ENCODE data around the gene SRRM1. TPM values are rescaled to one million over a fixed set of nuclear protein-coding genes. Genes with fewer than 3 reads are reported as not detected.

Gene SRRM1
- polyA plus RNA-seq, 1 donor (not counting 4 experiments of a cell fraction or from before 2014, with no cell fraction given): 56.1 TPM

DNA sequence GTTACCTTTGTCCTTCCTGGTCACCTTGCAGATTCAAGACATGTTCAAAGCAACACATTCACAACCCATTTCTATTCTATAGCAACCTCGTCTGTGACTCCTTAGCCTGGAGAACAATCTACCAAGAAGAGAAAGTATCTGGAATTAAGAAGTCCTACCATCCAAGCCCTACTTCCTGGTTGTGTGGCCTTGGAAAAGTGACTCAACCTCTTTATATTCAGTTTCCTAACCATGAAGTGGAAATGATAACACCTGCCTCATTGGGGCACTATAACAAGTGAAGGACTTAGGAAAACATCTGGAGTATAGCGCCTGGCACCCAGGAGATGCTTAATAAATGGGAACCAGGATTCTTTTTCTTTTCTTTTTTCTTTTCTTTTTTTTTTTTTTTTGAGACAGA, 36.5 kb upstream of the SRRM1 start:
- Histone ChIP-seq H3K4me2 (ENCODE audit: control insufficient read depth, extremely low read depth, insufficient read depth, low read depth, low read length) (no peak overlapping the region), H3K9me3 (ENCODE audit: control insufficient read depth, low read depth, low read length) (no peaks in the 10 kb centered on the region), H3K27me3 (ENCODE audit: control insufficient read depth, extremely low read depth, insufficient read depth, low read length) (peaks cover 9% of the 10 kb centered on the region), H3K36me3 (ENCODE audit: control insufficient read depth in 2 of 2, extremely low read depth in 1 of 2, insufficient read depth in 2 of 2, low read length in 2 of 2) (no peaks in the 10 kb centered on the region), H3K9me1 (ENCODE audit: control insufficient read depth, extremely low read depth, insufficient read depth, low read length) (no peaks in the 10 kb centered on the region), H3K27ac (ENCODE audit: control insufficient read depth, insufficient read depth, low read length) (no peak overlapping the region), H3K4me3 (ENCODE audit: control insufficient read depth in 2 of 3, extremely low read depth in 1 of 3, insufficient read depth in 2 of 3, low read depth in 1 of 3, low read length in 3 of 3) (no peak overlapping the region), H2AFZ (ENCODE audit: control insufficient read depth, low read length) (no peak overlapping the region), H3K79me2 (ENCODE audit: control insufficient read depth, insufficient read depth, low read length) (no peaks in the 10 kb centered on the region), H3K9ac (ENCODE audit: control insufficient read depth, extremely low read depth, insufficient read depth, low read length) (no peak overlapping the region), H3K4me1 (ENCODE audit: control insufficient read depth, extremely low read depth, insufficient read depth, low read length) (no peaks in the 10 kb centered on the region), H4K20me1 (ENCODE audit: control insufficient read depth, extremely low read depth, insufficient read depth, low read length) (no peaks in the 10 kb centered on the region)
- DNase-seq (ENCODE audit: low read depth, low spot score): no peak
- dilution Hi-C loops (cut with MboI; ENCODE audit: extremely low pct_ligation_motif_present, low sequenced_read_pairs): no loop called here
- no peak for TF ChIP-seq EZH2 (IDR thresholded peaks at IDR 0.05; ENCODE audit: low read length)
- TF ChIP-seq, protein P1, sequence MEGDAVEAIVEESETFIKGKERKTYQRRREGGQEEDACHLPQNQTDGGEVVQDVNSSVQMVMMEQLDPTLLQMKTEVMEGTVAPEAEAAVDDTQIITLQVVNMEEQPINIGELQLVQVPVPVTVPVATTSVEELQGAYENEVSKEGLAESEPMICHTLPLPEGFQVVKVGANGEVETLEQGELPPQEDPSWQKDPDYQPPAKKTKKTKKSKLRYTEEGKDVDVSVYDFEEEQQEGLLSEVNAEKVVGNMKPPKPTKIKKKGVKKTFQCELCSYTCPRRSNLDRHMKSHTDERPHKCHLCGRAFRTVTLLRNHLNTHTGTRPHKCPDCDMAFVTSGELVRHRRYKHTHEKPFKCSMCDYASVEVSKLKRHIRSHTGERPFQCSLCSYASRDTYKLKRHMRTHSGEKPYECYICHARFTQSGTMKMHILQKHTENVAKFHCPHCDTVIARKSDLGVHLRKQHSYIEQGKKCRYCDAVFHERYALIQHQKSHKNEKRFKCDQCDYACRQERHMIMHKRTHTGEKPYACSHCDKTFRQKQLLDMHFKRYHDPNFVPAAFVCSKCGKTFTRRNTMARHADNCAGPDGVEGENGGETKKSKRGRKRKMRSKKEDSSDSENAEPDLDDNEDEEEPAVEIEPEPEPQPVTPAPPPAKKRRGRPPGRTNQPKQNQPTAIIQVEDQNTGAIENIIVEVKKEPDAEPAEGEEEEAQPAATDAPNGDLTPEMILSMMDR (optimal IDR thresholded peaks at IDR 0.05 in 1 of 3, IDR thresholded peaks at IDR 0.05 in 1 of 3, conservative IDR thresholded peaks at IDR 0.05 in 1 of 3; ENCODE audit: extremely low read depth in 1 of 3, insufficient read depth in 2 of 3, low read length in 3 of 3): no peak
- FAIRE-seq: no peak

DNA sequence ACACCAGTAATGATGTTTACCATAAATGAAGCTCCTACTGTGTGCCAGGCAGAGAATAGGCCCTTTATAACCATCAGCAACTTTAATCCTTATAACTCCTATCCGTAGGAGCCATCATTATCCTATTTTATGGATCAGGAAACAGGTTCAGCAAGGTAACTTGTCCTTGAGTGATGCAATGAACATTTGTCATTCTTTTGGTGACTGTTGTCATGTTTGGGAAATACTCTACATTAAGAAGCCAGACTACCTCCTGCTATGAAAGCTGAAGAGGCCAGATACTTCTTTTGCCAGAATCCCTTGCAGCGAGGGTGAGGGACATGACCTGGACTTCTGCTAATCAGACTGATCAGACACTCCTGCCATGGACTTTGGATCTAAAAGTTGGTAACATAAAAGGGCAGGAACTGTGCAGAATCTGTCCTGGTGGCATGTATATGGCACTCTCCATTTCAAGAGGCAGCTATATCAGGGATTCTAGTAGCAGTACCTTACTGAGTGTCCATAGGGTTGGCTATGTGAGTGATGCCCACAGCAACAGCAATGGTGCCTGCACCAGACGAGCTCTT, 33.1 kb upstream of the SRRM1 start:
- no peaks in the 10 kb centered on the region for H3K79me2 ChIP-seq (ENCODE audit: control insufficient read depth, insufficient read depth, low read length)
- H3K36me3 ChIP-seq (ENCODE audit: control insufficient read depth in 2 of 2, extremely low read depth in 1 of 2, insufficient read depth in 2 of 2, low read length in 2 of 2): no peaks in the 10 kb centered on the region
- H3K4me1 ChIP-seq (ENCODE audit: control insufficient read depth, extremely low read depth, insufficient read depth, low read length): no peaks in the 10 kb centered on the region
- TF ChIP-seq, protein P1 (optimal IDR thresholded peaks at IDR 0.05 in 1 of 3, IDR thresholded peaks at IDR 0.05 in 1 of 3, conservative IDR thresholded peaks at IDR 0.05 in 1 of 3; ENCODE audit: extremely low read depth in 1 of 3, insufficient read depth in 2 of 3, low read length in 3 of 3): no peak
- TF ChIP-seq EZH2 (IDR thresholded peaks at IDR 0.05; ENCODE audit: low read length): no peak
- no peak overlapping the region for H3K4me2 ChIP-seq (ENCODE audit: control insufficient read depth, extremely low read depth, insufficient read depth, low read depth, low read length)
- H3K9ac ChIP-seq (ENCODE audit: control insufficient read depth, extremely low read depth, insufficient read depth, low read length): no peak overlapping the region
- no peak overlapping the region for H3K27ac ChIP-seq (ENCODE audit: control insufficient read depth, insufficient read depth, low read length)
- H3K4me3 ChIP-seq (ENCODE audit: control insufficient read depth in 2 of 3, extremely low read depth in 1 of 3, insufficient read depth in 2 of 3, low read depth in 1 of 3, low read length in 3 of 3): no peak overlapping the region
- H4K20me1 ChIP-seq (ENCODE audit: control insufficient read depth, extremely low read depth, insufficient read depth, low read length): no peaks in the 10 kb centered on the region
- no peak for FAIRE-seq
- no peak overlapping the region for H2AFZ ChIP-seq (ENCODE audit: control insufficient read depth, low read length)
- H3K9me3 ChIP-seq (ENCODE audit: control insufficient read depth, low read depth, low read length): no peaks in the 10 kb centered on the region
- dilution Hi-C loops (cut with MboI; ENCODE audit: extremely low pct_ligation_motif_present, low sequenced_read_pairs): no loop called here
- DNase-seq (ENCODE audit: low read depth, low spot score): no peak
- no peaks in the 10 kb centered on the region for H3K9me1 ChIP-seq (ENCODE audit: control insufficient read depth, extremely low read depth, insufficient read depth, low read length)
- peaks cover 9% of the 10 kb centered on the region for H3K27me3 ChIP-seq (ENCODE audit: control insufficient read depth, extremely low read depth, insufficient read depth, low read length)
